Measurements from ENCODE around the gene MYO18A.

The MYO18A gene

DNA sequence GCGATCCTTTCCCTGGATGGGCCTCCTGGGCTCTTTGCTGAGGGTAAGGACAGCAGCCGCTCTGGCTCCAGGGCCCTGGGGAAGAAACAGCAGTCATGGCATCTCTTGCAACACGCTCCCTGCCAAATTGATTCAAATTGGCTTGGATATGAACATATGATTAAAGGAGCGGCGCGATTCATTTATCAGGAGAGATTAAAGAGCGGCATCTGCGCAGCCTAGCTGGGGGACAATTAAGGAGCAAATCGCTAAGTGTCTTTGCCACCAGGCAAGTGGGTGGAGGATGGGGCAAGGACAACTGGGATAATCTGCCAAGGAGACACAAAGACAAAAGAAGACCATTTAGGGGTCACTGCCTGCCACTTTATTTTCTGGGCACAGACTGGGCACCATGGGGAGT is 109.4 kb downstream of the MYO18A start:
- H3K14ac ChIP-seq (ENCODE audit: low read length), result no peak overlapping the region
- no peak overlapping the region for H2BK15ac ChIP-seq (ENCODE audit: low read length)
- no peak overlapping the region for H4K91ac ChIP-seq (ENCODE audit: low read depth, low read length, poor library complexity)
- no peaks in the 10 kb centered on the region for H3K36me3 ChIP-seq (replicated peaks in 1 of 2; ENCODE audit: control insufficient read depth in 2 of 2, insufficient read depth in 2 of 2, low read length in 2 of 2)
- H2BK120ac ChIP-seq (ENCODE audit: low read depth, low read length), result no peak overlapping the region
- no peak overlapping the region for H2BK12ac ChIP-seq (ENCODE audit: low read length)
- no peak overlapping the region for H3K4me2 ChIP-seq (ENCODE audit: insufficient read depth, low read length, poor library complexity, severe bottlenecking)
- peak overlapping the region; percentile 72 for H2AK5ac ChIP-seq (ENCODE audit: low read depth, low read length)
- H3K79me1 ChIP-seq (ENCODE audit: low read depth, low read length), result no peaks in the 10 kb centered on the region
- WGBS, 2 donors (ENCODE audit: extremely low coverage in 2 of 2, insufficient read length in 2 of 2, insufficient replicate concordance in 1 of 2), result no CpG with 5 or more reads among the region's 9 CpGs
- no peak overlapping the region for H3K9ac ChIP-seq (ENCODE audit: low read depth, low read length, poor library complexity)
- no peak overlapping the region for H3K18ac ChIP-seq (ENCODE audit: low read length)
- H3K23ac ChIP-seq (ENCODE audit: low read depth, low read length, poor library complexity), result no peak overlapping the region
- H3K4me3 ChIP-seq (ENCODE audit: low read length in 2 of 2), result no peak overlapping the region
- peaks cover 3 to 25% of the 10 kb centered on the region in 2 donors for H3K4me1 ChIP-seq (ENCODE audit: control insufficient read depth in 2 of 2, insufficient read depth in 1 of 2, low read depth in 1 of 2, low read length in 2 of 2)
- no peak for DNase-seq (ENCODE audit: low spot score)
- H3K27ac ChIP-seq (replicated peaks; ENCODE audit: low read length), result no peak overlapping the region
- no peaks in the 10 kb centered on the region for H3K27me3 ChIP-seq (ENCODE audit: control insufficient read depth in 3 of 3, insufficient read depth in 3 of 3, low read depth in 1 of 3, low read length in 3 of 3)
- no peaks in the 10 kb centered on the region for H3K9me3 ChIP-seq (replicated peaks in 1 of 2; ENCODE audit: control insufficient read depth in 2 of 2, insufficient read depth in 1 of 2, low read depth in 1 of 2, low read length in 2 of 2)
- H4K8ac ChIP-seq (ENCODE audit: low read depth, low read length), result no peak overlapping the region
- no peak overlapping the region for H2BK5ac ChIP-seq (ENCODE audit: low read length)
- H3K4ac ChIP-seq (ENCODE audit: low read length), result no peak overlapping the region
- no peak overlapping the region for H2AFZ ChIP-seq (ENCODE audit: low read length)

DNA sequence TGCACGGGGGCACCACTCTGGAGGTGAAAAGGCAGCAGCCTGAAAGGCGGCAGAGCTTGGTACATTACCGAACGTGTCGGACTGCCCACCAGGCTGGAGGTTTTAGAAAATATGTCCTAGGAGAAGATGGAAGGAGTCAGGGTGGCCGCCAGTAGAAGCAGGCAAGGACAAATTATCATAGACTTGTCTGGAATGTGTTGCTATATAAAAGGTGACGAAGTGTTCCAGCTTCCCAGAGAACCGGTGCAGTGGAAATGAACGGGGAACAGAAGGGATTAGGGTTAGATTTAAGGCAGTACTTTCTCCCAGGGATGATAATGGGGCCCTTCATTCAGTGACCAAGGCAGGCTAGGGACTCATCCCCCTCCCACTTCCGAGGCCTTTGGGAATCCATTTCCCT is 109.9 kb downstream of the MYO18A start:
- Histone ChIP-seq H3K4me3 (ENCODE audit: low read length in 2 of 2) (no peak overlapping the region), H3K23ac (ENCODE audit: low read depth, low read length, poor library complexity) (no peak overlapping the region), H3K9me3 (replicated peaks in 1 of 2; ENCODE audit: control insufficient read depth in 2 of 2, insufficient read depth in 1 of 2, low read depth in 1 of 2, low read length in 2 of 2) (no peaks in the 10 kb centered on the region), H3K27ac (replicated peaks; ENCODE audit: low read length) (no peak overlapping the region), H3K14ac (ENCODE audit: low read length) (no peak overlapping the region), H3K27me3 (ENCODE audit: control insufficient read depth in 3 of 3, insufficient read depth in 3 of 3, low read depth in 1 of 3, low read length in 3 of 3) (no peaks in the 10 kb centered on the region), H3K79me1 (ENCODE audit: low read depth, low read length) (no peaks in the 10 kb centered on the region), H2AK5ac (ENCODE audit: low read depth, low read length) (no peak overlapping the region), H3K9ac (ENCODE audit: low read depth, low read length, poor library complexity) (no peak overlapping the region), H2BK5ac (ENCODE audit: low read length) (no peak overlapping the region), H3K18ac (ENCODE audit: low read length) (no peak overlapping the region), H2BK15ac (ENCODE audit: low read length) (no peak overlapping the region), H2AFZ (ENCODE audit: low read length) (no peak overlapping the region), H3K4ac (ENCODE audit: low read length) (no peak overlapping the region), H3K4me2 (ENCODE audit: insufficient read depth, low read length, poor library complexity, severe bottlenecking) (no peak overlapping the region), H4K91ac (ENCODE audit: low read depth, low read length, poor library complexity) (no peak overlapping the region), H3K36me3 (replicated peaks in 1 of 2; ENCODE audit: control insufficient read depth in 2 of 2, insufficient read depth in 2 of 2, low read length in 2 of 2) (no peaks in the 10 kb centered on the region), H4K8ac (ENCODE audit: low read depth, low read length) (no peak overlapping the region), H2BK12ac (ENCODE audit: low read length) (no peak overlapping the region), H2BK120ac (ENCODE audit: low read depth, low read length) (no peak overlapping the region), H3K4me1 (ENCODE audit: control insufficient read depth in 2 of 2, insufficient read depth in 1 of 2, low read depth in 1 of 2, low read length in 2 of 2) (peaks cover 3 to 25% of the 10 kb centered on the region in 2 donors)
- no peak for DNase-seq (ENCODE audit: low spot score)
- WGBS, 2 donors (ENCODE audit: extremely low coverage in 2 of 2, insufficient read length in 2 of 2, insufficient replicate concordance in 1 of 2), result no CpG with 5 or more reads among the region's 10 CpGs

DNA sequence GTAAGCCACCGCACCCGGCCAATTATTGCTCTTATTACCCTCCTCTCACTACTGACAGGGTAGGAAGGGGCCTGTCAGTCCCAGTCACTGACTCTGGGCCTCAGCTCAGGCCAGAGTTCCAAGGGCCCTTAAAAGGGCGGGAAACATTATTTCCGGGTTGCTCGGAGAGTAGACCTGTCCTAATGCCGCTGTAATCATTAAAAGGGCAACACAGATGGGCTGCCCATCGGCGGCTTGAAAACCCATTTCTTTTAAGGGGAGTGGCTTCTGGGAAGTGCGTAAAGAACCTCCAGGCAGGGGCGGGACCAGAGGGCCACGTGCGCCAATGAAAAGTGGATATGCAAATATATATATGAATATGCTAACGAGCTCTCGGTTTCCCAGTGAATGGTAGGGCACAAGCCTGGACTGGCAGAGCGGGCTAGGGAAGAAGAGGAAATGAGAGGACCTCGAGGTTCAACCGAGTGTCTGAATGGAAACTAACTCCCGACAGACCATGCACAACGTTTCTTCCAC is 110.6 kb downstream of the MYO18A start:
- peak overlapping the region; percentile 33 for H3K18ac ChIP-seq (ENCODE audit: low read length)
- no CpG with 5 or more reads among the region's 19 CpGs for WGBS, 2 donors (ENCODE audit: extremely low coverage in 2 of 2, insufficient read length in 2 of 2, insufficient replicate concordance in 1 of 2)

DNA sequence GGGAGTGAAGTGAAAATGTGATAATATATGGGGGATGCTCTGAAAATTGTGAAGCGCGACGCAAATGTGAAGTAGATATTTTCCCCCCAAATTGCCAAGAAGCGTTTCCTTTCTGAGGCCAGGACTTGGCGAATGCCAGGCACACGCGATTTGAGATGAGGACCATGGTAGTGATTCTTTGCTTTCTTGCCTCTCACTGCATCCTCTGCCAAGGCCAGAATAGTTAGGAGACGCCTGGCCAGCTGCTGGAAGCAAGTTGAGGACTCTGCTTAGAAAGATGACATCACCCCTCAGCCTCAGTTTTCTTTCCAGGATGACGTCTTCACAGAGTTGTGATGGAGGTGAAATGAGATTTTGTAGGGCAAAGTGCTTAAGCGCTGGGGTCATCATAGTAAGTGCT is 111.4 kb downstream of the MYO18A start:
- no peak overlapping the region for H3K27ac ChIP-seq (replicated peaks; ENCODE audit: low read length)
- WGBS, 2 donors (ENCODE audit: extremely low coverage in 2 of 2, insufficient read length in 2 of 2, insufficient replicate concordance in 1 of 2), result no CpG with 5 or more reads among the region's 10 CpGs

More for the DNA sequence above, 110.6 kb downstream of the MYO18A start:
- no peak for DNase-seq (ENCODE audit: low spot score)
- Histone ChIP-seq H3K4me1 (ENCODE audit: control insufficient read depth in 2 of 2, insufficient read depth in 1 of 2, low read depth in 1 of 2, low read length in 2 of 2) (peaks cover 3 to 25% of the 10 kb centered on the region in 2 donors), H3K27me3 (ENCODE audit: control insufficient read depth in 3 of 3, insufficient read depth in 3 of 3, low read depth in 1 of 3, low read length in 3 of 3) (no peaks in the 10 kb centered on the region), H3K9me3 (replicated peaks in 1 of 2; ENCODE audit: control insufficient read depth in 2 of 2, insufficient read depth in 1 of 2, low read depth in 1 of 2, low read length in 2 of 2) (no peaks in the 10 kb centered on the region), H3K36me3 (replicated peaks in 1 of 2; ENCODE audit: control insufficient read depth in 2 of 2, insufficient read depth in 2 of 2, low read length in 2 of 2) (no peaks in the 10 kb centered on the region), H3K4me2 (ENCODE audit: insufficient read depth, low read length, poor library complexity, severe bottlenecking) (no peak overlapping the region), H3K4me3 (ENCODE audit: low read length in 2 of 2) (no peak overlapping the region), H3K14ac (ENCODE audit: low read length) (no peak overlapping the region), H2AFZ (ENCODE audit: low read length) (no peak overlapping the region), H3K79me1 (ENCODE audit: low read depth, low read length) (no peaks in the 10 kb centered on the region), H4K91ac (ENCODE audit: low read depth, low read length, poor library complexity) (no peak overlapping the region), H2BK12ac (ENCODE audit: low read length) (no peak overlapping the region), H3K4ac (ENCODE audit: low read length) (no peak overlapping the region), H2BK120ac (ENCODE audit: low read depth, low read length) (no peak overlapping the region), H3K23ac (ENCODE audit: low read depth, low read length, poor library complexity) (no peak overlapping the region), H2BK15ac (ENCODE audit: low read length) (no peak overlapping the region), H3K27ac (replicated peaks; ENCODE audit: low read length) (no peak overlapping the region), H4K8ac (ENCODE audit: low read depth, low read length) (no peak overlapping the region), H2AK5ac (ENCODE audit: low read depth, low read length) (no peak overlapping the region), H3K9ac (ENCODE audit: low read depth, low read length, poor library complexity) (no peak overlapping the region), H2BK5ac (ENCODE audit: low read length) (no peak overlapping the region)

More for the DNA sequence above, 111.4 kb downstream of the MYO18A start:
- Histone ChIP-seq H3K4me3 (ENCODE audit: low read length in 2 of 2) (no peak overlapping the region), H3K4ac (ENCODE audit: low read length) (no peak overlapping the region), H3K9me3 (replicated peaks in 1 of 2; ENCODE audit: control insufficient read depth in 2 of 2, insufficient read depth in 1 of 2, low read depth in 1 of 2, low read length in 2 of 2) (no peaks in the 10 kb centered on the region), H2AK5ac (ENCODE audit: low read depth, low read length) (no peak overlapping the region), H3K27me3 (ENCODE audit: control insufficient read depth in 3 of 3, insufficient read depth in 3 of 3, low read depth in 1 of 3, low read length in 3 of 3) (no peaks in the 10 kb centered on the region), H2BK15ac (ENCODE audit: low read length) (no peak overlapping the region), H4K8ac (ENCODE audit: low read depth, low read length) (no peak overlapping the region), H3K23ac (ENCODE audit: low read depth, low read length, poor library complexity) (no peak overlapping the region), H2BK5ac (ENCODE audit: low read length) (no peak overlapping the region), H3K36me3 (replicated peaks in 1 of 2; ENCODE audit: control insufficient read depth in 2 of 2, insufficient read depth in 2 of 2, low read length in 2 of 2) (no peaks in the 10 kb centered on the region), H3K18ac (ENCODE audit: low read length) (no peak overlapping the region), H2AFZ (ENCODE audit: low read length) (no peak overlapping the region), H3K9ac (ENCODE audit: low read depth, low read length, poor library complexity) (no peak overlapping the region), H3K4me2 (ENCODE audit: insufficient read depth, low read length, poor library complexity, severe bottlenecking) (no peak overlapping the region), H2BK12ac (ENCODE audit: low read length) (no peak overlapping the region), H4K91ac (ENCODE audit: low read depth, low read length, poor library complexity) (no peak overlapping the region), H3K79me1 (ENCODE audit: low read depth, low read length) (no peaks in the 10 kb centered on the region), H2BK120ac (ENCODE audit: low read depth, low read length) (no peak overlapping the region), H3K4me1 (ENCODE audit: control insufficient read depth in 2 of 2, insufficient read depth in 1 of 2, low read depth in 1 of 2, low read length in 2 of 2) (peaks cover 3 to 25% of the 10 kb centered on the region in 2 donors), H3K14ac (ENCODE audit: low read length) (no peak overlapping the region)
- DNase-seq (ENCODE audit: low spot score), result no peak

Data from neuronal stem cell (in vitro differentiated cells).